ENCODE measurements around the gene WAPL.

GRCh38 chr10:86393362-86393761, 128.2 kb downstream of the WAPL start:
- TF ChIP-seq CTCF (conservative IDR thresholded peaks at IDR 0.05; ENCODE audit: low read depth, low read length) (no peak), EZH2 (IDR thresholded peaks at IDR 0.05; ENCODE audit: borderline replicate concordance, low read depth, low read length, poor library complexity, severe bottlenecking) (no peak)
